GM18858 (cell line): ENCODE measurements around the gene IGSF22.

ENCODE experiments used
- ATAC-seq: cut with Tn5 transposase; IDR thresholded peaks from one replicate; pipeline ENCODE4 v1.9.1; 2021; ENCODE audit not compliant: unreplicated experiment

IGSF22 gene

DNA sequence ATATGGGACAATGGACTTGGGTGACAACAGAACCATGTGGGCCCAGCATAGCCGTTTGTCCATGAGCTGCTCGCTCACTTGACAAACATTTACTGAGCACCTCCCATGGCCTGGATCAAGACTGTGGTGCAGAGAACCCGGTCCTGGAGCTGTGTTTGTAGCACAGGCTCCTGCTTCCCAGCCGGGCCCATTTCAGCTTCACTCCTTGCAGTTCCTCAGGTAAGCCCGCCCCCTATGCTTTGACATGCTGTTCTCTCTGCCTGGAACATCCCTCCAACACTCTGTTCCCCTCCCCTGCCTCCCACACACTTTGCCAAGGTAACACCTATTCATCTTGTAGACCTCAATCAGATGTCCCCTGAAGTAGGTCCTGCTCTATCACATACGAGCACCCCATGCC, 19.3 kb upstream of the IGSF22 start:
- ATAC-seq: no peak

DNA sequence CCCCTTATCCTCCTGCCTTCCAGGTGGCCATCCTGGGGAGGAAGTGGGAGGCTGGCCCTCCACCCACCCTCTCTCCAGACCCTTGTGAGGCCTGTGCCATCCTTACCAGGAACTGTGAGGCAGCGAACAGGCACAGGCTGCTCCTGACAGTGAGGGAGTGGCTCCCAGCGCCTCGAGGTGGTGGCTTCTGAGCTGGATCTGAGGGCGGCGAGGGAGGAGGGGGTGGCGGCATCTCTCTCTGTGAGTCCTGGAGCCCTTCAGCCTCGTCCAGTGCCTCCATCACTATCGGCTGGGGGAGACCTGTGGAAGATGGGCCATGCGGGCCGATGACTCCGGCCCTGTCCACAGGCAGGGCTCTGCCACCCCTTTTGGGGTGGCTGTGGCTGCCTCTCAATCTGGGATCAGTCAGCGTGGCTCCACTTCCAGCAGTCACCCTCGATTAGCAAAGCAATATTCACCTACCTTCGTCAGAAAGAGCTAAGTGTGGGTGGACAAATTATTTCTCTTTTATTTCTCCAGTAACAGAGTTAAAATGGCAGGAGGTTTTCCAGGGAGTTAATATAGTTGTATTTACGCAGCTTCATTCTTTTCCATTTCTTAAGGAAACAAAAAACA, 18.0 kb upstream of the IGSF22 start:
- ATAC-seq: no peak

DNA sequence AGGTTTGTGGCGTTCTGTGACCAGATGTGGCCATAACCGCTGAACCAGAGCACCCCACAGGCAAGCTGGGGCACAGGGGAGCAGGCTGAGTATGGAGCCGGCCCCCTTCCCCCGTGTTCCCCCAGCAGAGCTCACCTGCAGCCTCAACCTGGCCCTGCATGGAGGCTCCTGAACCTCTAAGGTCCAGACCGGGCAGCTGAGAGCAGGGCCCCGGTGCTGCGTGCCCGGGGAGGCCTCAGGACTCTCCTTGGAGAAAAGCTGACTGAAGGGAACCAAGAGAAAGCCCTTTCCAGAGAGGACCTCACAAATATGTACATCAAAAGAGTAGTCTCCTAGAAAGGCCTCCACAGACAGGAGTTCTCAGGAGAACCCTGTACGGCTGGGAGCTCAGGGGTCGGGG, 17.4 kb upstream of the IGSF22 start:
- no peak for ATAC-seq

DNA sequence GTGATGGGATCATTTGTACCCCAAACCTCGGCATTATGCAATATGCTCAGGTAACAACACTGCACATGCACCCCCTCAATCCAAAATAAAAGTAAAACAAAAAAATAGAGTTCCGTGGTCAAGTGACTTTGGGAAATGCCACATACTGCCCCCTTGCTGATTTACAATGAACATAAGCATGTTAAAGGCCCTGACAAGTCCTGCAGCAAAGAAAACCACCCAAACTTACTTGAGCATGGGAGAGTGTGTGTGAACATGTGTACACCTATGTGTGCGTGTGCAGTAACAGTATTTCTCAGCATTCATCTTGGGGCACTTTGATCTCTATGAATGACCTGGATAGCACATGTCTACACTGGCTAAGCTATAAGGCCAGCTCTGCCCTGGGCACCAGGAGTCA, 15.8 kb upstream of the IGSF22 start:
- ATAC-seq: no peak

DNA sequence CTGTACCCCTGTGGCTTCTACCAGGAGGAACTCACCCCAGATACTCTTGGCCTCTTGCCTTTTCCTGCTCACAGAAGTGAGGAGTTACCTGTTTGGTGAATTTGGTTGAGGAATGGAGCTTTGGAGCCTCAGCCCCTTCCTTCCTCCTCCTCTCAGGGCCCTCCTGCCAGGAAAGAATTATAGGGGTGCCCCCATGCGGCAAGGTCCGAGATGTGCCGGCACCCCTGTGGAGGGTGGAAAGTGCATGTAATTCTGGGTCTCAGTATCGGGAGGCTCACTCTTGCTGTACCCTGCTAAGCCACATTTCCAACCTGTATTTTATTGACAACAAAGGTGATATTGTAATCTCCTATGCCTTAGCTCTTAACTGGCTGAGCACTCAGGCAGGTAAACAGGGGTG, 13.7 kb upstream of the IGSF22 start:
- ATAC-seq: no peak

DNA sequence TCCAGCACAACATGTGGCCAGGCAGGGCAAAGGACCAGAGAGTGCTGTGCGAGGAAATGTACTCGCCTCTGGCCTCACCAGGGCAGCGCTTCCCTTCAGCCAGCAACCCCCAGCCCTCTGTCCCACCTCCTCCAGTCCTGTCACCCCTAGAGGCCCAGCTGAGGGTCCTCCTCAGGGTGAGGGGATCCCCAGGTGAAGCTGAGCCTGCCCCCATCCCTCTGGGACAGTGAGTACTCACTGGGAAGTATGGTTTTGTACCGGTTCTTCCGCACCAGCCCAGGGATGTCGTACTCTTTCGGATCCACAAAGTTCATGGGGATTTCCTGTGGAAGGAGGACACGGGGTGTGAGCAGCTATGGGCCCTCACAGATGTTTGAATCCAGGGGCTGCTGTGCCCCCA, 11.7 kb upstream of the IGSF22 start:
- no peak for ATAC-seq

DNA sequence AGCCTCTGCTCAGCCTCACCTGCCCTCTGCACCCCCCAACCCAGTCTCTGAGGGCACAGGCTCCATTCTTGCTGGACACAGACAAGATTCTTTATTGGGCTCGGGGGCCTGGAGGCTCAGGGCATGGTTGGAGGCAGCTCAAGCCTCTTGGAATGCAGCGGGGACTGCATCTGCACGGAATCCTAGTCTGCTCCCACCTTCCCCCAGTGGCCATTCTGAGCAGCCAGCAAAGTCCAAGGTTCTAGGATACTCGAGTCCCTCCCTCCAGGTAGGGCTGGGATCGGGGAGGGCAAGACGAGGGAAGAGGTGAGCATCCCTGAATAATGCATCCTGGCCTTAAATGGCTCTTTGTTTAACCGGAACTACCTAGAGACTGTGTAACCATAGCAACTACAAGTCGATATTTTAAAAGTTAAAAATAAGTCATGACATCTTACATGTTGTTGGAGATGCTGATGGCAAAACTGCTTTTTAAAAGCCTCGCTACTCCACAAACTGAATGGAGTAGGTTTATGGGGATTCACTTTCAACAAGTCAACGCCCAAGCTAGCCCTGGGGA, 10.7 kb upstream of the IGSF22 start:
- ATAC-seq: no peak

DNA sequence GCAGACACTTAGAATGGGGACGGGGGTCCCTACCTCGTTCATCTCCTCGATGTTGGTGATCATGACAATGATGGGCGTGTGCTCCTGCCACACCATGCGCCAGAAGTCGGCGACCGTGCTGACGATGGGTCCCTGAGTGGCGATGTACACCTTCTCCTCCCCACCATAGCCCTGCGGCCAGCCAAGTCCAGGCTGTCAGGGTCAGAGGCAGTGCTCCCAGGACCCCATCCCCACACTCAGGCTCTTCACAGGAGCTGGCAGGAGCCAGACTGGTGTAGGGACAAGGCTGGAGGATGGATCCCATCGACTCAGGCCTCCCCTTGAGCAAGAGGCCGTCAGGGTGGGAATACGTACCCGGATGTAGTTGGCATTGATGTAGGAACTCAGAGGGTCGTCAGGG, 7.2 kb upstream of the IGSF22 start:
- no peak for ATAC-seq

DNA sequence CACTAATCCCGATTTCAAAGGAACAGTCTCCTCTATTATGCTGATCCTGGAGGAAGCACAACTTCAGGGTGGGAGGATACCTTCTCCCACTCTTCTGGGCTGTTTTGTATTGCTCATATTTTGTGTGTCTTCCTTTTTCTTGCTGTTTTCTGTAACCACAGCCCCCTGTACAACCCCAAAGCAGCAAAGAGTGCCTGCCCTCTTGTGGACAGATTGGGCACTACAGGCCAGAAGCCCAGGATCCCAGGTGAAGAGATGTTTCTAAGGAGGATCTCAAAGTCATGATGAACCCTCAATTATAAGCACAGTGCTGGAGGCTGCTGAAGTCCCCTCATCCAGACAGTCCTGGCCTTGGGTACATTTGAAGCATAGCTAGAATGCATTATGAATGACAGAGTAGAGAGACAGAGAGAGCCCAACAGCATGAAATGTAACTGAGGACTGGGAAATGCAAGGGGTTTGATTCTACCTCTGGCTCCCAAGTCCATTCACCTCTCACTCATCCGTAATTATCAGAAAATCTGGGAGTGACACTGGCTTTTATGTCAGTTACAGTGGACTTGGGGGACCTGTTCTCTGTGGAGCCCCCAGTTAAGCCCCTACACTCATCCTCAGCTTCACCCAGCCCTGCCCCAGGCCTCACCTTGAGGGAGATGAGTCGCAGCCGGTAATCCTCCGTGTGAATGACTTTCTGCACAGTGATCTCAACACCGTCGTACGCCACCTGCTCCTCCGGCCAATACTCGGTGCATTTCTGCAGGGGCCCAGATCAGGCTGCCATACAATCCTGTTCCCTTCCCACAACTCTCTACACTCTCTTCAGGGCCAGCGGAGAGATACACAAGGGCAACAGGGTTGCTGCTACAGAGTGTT, 6.2 kb upstream of the IGSF22 start:
- ATAC-seq: peak; percentile 53

DNA sequence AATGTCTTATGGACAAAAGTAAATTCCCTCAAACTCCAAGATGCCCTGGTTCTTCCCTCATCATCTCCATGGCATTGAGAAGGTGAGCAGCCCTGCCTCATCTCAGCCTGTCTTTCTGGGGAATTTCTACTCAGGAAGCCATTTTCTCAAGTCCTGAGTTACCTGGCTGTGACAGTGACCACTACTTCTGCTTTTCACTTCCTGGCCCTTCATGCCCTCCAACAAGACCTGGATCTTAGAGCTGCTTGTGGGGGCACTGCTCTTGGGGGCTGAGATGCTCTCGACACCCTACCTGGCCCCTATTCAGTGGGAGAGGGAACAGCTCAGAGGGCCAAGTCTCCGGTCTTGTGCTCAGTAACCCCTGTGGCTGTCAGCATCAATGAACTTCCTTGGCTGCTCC, 5.5 kb upstream of the IGSF22 start:
- no peak for ATAC-seq

DNA sequence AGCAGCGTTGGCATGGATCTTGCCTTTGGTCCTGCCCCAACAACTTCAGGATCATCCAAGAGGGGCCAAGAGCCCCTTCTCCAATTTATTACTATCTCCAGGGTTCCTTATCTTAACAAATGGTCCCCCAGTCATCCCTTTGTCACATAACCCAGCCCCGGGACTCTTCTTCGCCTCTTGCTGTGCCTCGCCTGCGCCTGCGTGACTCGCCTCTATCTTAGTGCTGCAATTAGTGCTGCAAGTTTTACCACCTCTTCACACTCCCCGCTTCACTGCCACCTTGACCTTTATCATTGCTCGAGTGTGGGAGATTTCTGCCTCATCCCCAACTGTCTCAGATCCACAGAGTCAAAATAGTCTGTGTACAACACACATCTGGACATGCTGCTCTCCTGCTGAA, 4.0 kb upstream of the IGSF22 start:
- no peak for ATAC-seq

DNA sequence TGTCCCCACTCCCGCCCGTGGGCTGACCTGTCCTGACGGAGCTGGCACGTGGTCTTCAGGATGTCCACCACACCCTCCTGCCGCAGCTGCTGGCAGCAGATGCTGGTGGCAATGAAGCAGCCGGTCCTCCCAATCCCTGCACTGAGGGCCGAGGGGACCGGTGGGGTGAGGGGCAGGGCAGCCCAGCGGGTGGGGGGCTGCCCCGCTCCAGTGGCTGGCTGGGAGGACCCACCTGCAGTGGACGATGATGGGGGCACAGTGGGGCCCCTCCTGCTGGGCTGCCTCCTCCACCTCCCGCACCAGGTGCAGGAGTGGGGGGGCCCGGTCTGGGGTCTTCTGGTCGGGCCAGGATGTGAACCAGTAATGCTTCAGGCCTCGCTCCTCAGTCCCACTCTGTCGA, 3.4 kb upstream of the IGSF22 start:
- ATAC-seq: no peak

DNA sequence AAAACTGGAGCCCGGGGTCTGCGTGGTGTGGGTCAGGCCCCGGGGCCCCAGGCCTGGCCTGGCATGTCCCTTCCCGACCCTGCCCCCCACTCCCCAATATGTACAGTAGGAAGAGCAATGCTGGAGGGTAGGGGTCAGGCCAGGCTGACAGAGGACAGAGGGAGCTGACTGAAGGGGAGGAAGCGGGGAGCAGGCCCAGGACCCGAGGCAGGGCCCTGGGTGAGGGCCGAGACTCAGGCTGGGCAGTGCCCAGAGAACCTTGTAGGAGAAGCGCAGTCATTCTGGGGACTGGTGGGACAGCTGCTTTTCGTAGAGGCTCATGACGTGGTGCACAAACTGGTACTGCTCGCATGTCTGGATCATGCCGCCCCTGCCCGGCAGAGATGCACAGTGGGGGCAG, 2.7 kb upstream of the IGSF22 start:
- no peak for ATAC-seq

DNA sequence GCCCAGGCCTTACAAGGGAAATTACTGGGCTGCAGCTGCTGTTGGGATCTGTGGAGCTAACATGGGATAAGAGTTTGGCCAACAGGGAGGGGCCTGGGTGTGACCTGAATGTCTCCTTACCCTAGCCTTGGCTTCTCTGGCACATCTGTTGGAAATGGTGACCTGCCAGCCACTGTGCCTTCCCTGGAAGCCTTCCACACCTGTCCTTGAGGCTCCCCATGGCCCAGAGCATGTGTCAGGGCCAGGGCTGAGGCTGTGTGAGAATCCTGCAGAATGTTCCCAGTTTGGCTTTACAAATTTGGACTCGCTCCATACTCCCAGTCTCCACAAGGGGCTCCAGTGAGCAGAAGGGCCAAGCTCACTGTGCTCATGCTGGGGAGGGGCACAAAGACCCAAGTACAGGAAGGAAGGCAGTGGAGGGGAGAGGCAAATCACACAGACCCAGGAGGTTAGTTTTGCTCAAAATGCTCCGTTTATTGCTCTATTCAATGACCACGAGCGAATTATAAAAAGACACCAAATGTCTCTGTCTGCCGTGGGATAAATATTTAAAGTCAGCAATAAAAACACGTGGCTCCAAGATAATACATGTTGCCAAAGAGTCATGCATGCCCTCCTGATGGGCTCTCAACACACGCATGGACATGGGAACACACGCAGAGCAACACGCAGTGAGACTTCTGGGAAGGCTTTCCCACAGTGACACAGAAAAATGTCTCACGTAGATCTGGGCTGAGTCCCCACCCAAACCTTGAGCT, 1.7 kb upstream of the IGSF22 start:
- ATAC-seq: no peak

DNA sequence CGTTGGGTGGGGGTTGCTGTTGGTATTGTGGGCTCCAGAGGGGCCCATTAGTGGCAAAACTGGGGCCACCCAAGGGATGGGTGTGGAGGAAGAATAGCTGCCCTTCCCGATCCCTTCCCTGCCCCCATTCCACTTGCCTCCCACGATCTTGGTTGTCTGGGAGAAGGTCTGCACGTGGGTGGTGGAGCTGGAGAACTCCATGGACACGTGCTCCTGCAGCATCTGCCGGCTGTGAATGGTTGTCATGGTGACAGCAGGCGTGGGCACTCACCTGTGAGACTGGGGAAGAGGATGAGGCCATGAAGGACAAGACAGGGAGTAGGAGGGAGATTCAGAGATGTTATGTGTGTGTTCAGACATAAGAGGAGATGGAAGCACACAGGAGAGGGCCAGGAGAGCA, 2.0 kb downstream of the IGSF22 start:
- ATAC-seq: no peak

DNA sequence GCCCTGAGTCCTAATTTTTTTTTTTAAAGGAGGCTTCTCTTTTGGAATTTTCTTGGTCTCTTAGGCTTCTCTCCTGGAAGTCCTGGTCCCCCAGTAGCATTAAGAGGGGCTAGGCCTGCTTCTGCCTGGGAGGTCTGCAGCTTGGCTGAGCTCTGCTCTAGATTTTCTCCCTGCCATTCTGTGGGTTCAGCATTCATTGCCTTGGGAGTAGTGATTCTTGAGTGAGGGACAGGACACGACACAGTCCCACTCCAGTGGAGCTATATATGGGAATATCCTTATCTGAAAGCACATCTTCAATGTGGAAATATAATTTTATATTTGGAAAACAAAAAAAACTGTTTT, 3.7 kb downstream of the IGSF22 start:
- no peak for ATAC-seq

DNA sequence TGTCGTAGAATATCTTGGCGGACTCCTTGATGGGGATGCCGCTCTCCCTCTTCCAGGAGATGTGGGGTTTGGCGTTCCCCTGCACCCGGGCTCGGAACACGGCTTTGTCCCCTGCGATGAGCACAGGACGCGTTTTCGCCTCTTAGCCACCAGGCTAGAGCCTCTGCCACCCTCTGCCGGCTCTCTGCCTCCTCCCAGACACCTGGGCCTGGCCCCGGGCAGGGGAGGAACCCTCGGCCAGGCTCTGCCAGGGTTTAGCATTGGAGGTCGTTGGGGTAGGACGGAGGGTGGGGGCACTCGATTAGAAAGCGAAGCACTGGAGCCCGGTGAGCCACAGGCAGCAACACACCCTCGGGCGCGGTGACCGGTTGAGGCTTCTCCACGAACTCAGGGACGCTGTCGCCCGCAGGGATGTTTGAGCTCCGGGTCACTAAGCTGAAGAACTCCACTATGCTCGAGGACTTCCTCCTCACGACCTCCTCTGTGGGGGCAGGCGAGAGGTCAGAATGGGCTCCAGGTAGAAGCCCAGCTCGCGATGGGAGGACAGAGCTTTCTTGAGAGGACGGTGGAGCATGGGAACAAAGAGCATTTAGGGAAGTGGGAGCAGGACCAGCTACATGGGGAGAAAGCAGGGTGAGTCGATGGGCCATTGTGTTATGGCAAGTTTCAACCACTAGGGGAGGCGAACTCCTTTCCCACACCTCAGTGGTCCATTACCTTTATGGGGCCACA, 4.3 kb downstream of the IGSF22 start:
- ATAC-seq: peak; percentile 69

DNA sequence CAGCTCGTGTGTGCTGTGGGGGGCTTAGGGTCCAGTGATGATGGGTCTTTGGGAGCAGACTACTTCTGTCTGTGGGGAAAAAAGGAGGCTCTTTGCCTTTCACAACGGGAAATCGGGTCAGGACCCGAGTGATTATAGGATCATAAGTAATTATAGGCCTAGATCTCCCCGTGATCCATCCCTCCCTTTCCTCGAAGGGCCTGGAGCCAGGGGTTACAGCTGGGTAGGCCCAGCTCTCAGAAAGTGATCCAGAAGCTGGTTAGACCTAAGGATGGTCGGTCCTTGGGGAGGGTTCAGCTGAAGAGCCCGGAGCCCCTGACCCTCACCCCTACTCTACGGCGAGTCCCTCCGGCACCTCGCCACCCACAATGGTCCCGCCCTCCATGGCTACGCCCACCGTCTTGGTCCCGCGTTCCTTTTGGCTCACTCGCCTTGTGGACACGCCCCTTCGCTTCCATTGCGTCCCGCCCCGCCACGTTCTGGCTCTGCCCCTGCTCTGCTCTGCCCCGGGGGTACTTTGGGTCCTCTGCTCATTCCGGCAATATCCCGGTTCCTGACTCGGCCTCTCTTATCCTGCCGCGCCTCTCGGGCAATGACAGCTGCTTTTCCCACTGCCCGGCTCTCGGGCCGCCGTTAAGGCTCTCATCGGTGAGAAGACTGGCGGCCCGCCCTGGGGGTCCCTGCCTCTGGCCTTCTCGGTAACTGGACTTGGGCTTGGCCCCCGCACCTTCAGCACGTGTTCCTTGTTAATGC, 5.0 kb downstream of the IGSF22 start:
- ATAC-seq: peak; percentile 61

DNA sequence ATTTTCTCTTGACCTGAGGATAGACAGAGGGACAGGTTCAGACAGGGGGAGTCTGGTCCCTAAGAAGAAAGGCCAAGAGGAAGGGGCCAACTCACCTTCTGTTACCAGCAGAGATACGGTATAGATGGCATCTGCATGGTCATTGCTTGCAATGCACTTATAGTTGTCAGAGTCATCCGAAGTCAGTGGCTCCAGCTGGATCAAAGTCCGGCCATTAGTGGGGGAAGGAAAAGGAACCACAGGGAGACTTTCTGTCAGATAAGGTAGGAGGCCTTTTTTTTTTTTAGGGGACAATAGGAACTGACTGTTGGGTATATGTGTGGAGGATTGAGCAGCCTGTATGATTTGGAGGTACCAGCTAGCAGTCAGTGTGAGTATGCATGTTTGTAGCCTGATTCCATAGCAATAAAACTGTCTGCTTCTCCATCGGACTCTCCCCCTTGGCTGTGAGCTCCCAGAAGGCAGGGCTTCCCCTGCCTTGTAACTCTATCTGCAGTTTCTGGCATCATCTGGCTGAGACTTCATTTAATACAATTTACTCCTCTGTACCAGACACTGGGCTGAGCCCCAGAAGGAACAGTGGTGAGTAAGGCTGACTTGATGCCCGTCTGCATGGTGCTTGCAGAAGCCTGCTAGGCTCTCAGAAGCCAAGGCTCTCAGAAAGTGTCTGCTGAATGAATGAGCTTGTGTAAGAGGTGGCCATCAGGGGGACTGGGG, 5.7 kb downstream of the IGSF22 start:
- ATAC-seq: no peak

DNA sequence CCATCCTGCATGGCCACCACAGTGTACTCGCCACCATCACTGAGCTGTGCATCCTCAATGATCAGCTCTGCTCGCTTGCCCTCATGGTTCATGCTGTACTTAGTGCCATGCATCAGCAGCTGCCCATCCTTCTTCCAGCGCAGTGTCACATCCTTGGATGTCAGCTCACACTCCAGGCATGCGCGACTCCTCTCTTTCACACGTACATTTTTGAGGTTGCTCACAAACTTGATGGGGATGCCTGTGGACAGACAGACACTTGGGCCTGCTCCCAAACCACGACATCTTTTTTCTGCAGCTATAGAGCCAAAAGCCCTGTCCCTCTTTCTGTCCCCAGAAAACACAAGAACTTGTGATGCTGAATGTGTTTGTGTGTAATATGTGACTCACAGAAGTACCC, 10.5 kb downstream of the IGSF22 start:
- no peak for ATAC-seq
